ENCODE data around the gene YTHDC1.

- TF ChIP-seq POLR2A (IDR thresholded peaks at IDR 0.05) (no peak), CTCF (IDR thresholded peaks at IDR 0.05) (no peak)
These were observed 16.7 kb upstream of the YTHDC1 start for GRCh38 chr4:68366600-68366999.
